DOHH2 (cell line): ENCODE data around the gene ZNF526.

Experiments
- CTCF ChIP-seq: fragments of 200-600 bp; sonication (generic); IDR thresholded peaks from one replicate; pipeline ENCODE4 v1.5.1; 2014; ENCODE audit warnings: antibody characterized with exemption, mild to moderate bottlenecking, low read depth, low read length; ENCODE audit not compliant: poor library complexity, severe bottlenecking
- EZH2phosphoT487 ChIP-seq: fragments of 200-600 bp; sonication (generic); IDR thresholded peaks from 2 replicates; pipeline ENCODE4 v1.6.1; 2017; ENCODE audit warnings: borderline replicate concordance, mild to moderate bottlenecking, antibody characterized with exemption, low read length, moderate library complexity, mixed read lengths

- TF ChIP-seq CTCF = no peak
- TF ChIP-seq EZH2phosphoT487 = no peak
Observed at GRCh38 chr19:42275517-42275916, 55.4 kb downstream of the ZNF526 start.
